SK-N-SH (cell line): Measurements from ENCODE around the gene WDR7. TPM values are rescaled to one million over a fixed set of nuclear protein-coding genes. Genes with fewer than 3 reads are reported as not detected.

ENCODE experiments used
- CTCF ChIA-PET: fragments of 300-600, 350-600 bp; formaldehyde crosslinking; extraction: SDS; loops from one replicate; lab custom pipeline; 2021; lab: Yijun Ruan, JAX
- POLR2A ChIA-PET: fragments of 350-600 bp; sonication (Branson Sonifier 250); formaldehyde crosslinking; extraction: SDS; loops from one replicate; lab custom pipeline; 2020; ENCODE audit warnings: antibody characterized with exemption, inconsistent platforms; lab: Yijun Ruan, JAX
- DNase-seq: peaks from one replicate; pipeline ENCODE4 v3.0.0; 2012
- H2AFZ ChIP-seq: fragments of 200-600 bp; sonication (generic); 2 replicates; pipeline ENCODE4 v1.8.1; 2016; ENCODE audit warnings: antibody characterized with exemption, mild to moderate bottlenecking, low read depth
- H3F3A ChIP-seq: fragments of 200-600 bp; sonication (generic); replicated peaks from 2 replicates; pipeline ENCODE3; 2016; ENCODE audit warnings: antibody characterized with exemption, mild to moderate bottlenecking; ENCODE audit not compliant: insufficient read depth
- H3K27ac ChIP-seq, 2 experiments: fragments of 200-500 bp in 1 of 2; fragments of 200-600 bp in 1 of 2; sonication (Bioruptor generic) in 1 of 2; sonication (generic), shearing (Covaris generic) in 1 of 2; 2 replicates each; pipeline versions ENCODE4 v1.5.1 to v1.6.1; 2014 to 2016; ENCODE audit warnings: low read depth in 2 of 2, inconsistent platforms in 1 of 2, low read length in 1 of 2, mild to moderate bottlenecking in 1 of 2, mixed read lengths in 1 of 2
- H3K27me3 ChIP-seq: fragments of 200-600 bp; sonication (generic), shearing (Covaris generic); 2 replicates; pipeline ENCODE4 v1.6.1; 2016; ENCODE audit warnings: mixed run types; ENCODE audit not compliant: insufficient read depth
- H3K36me3 ChIP-seq, 2 experiments: fragments of 200-500 bp in 1 of 2; fragments of 200-600 bp in 1 of 2; sonication (Bioruptor generic) in 1 of 2; sonication (generic) in 1 of 2; replicated peaks in 1 of 2; 2 replicates each; pipeline versions ENCODE3 to v1.5.1; 2014 to 2016; ENCODE audit warnings: low read length in 1 of 2, mild to moderate bottlenecking in 1 of 2; ENCODE audit not compliant: insufficient read depth in 2 of 2, control insufficient read depth in 1 of 2
- H3K4me1 ChIP-seq, 2 experiments: fragments of 200-500 bp in 1 of 2; fragments of 200-600 bp in 1 of 2; sonication (Bioruptor generic) in 1 of 2; sonication (generic), shearing (Covaris generic) in 1 of 2; 2 replicates each; pipeline versions ENCODE4 v1.5.1 to v1.6.1; 2014 to 2016; ENCODE audit warnings: low read depth in 1 of 2, low read length in 1 of 2, mixed run types in 1 of 2; ENCODE audit not compliant: insufficient read depth in 2 of 2, control insufficient read depth in 1 of 2
- H3K4me2 ChIP-seq: fragments of 200-600 bp; sonication (generic), shearing (Covaris generic); 2 replicates; pipeline ENCODE4 v1.6.1; 2017; ENCODE audit warnings: mixed run types
- H3K4me3 ChIP-seq, 2 experiments: fragments of 200-500 bp in 1 of 2; fragments of 200-600 bp in 1 of 2; sonication (Bioruptor generic) in 1 of 2; sonication (generic), shearing (Covaris generic) in 1 of 2; 2 replicates each; pipeline versions ENCODE4 v1.5.1 to v1.8.1; 2014 to 2016; ENCODE audit warnings: low read depth in 2 of 2, inconsistent platforms in 1 of 2, low read length in 1 of 2, mild to moderate bottlenecking in 1 of 2, mixed read lengths in 1 of 2, moderate library complexity in 1 of 2
- H3K79me2 ChIP-seq: fragments of 200-600 bp; sonication (generic); 2 replicates; pipeline ENCODE4 v1.8.1; 2017; ENCODE audit warnings: mild to moderate bottlenecking; ENCODE audit not compliant: insufficient read depth
- H3K9ac ChIP-seq: fragments of 200-600 bp; sonication (generic); 2 replicates; pipeline ENCODE4 v1.6.1; 2017; ENCODE audit warnings: mixed run types
- H3K9me2 ChIP-seq: fragments of 200-600 bp; sonication (generic); 2 replicates; pipeline ENCODE4 v1.6.1; 2017; ENCODE audit warnings: mixed run types
- H3K9me3 ChIP-seq: fragments of 200-600 bp; sonication (generic); 2 replicates; pipeline ENCODE4 v1.6.1; 2017; ENCODE audit warnings: mixed run types, mild to moderate bottlenecking, moderate library complexity
- H4K20me1 ChIP-seq: fragments of 200-600 bp; sonication (generic); 2 replicates; pipeline ENCODE4 v1.6.1; 2017; ENCODE audit warnings: mild to moderate bottlenecking, mixed run types; ENCODE audit not compliant: insufficient read depth
- CHD2 ChIP-seq: fragments of 150-350 bp; IDR thresholded peaks from 2 replicates; pipeline ENCODE4 v1.6.1; 2018; ENCODE audit warnings: low read length; ENCODE audit not compliant: partially characterized antibody
- EP300 ChIP-seq, 2 experiments: IDR thresholded peaks; 2 replicates each; pipeline versions ENCODE4 v1.4.0 to v1.6.1; 2012; ENCODE audit warnings: borderline replicate concordance in 1 of 2, low read depth in 1 of 2, low read length in 1 of 2
- GATA2 ChIP-seq: sonication (generic); formaldehyde crosslinking; IDR thresholded peaks from 2 replicates; pipeline ENCODE4 v1.5.0; 2020; ENCODE audit warnings: mild to moderate bottlenecking, missing genetic modification reagents
- IRF3 ChIP-seq: fragments of 150-350 bp; IDR thresholded peaks from 2 replicates; pipeline ENCODE4 v1.6.1; 2016; ENCODE audit warnings: mild to moderate bottlenecking, low read depth, low read length
- JUND ChIP-seq: IDR thresholded peaks from 2 replicates; pipeline ENCODE4 v1.4.0; 2012
- MEF2A ChIP-seq: IDR thresholded peaks from 2 replicates; pipeline ENCODE4 v1.4.0; 2012; ENCODE audit warnings: low read depth, borderline replicate concordance
- NFIC ChIP-seq: IDR thresholded peaks from 2 replicates; pipeline ENCODE4 v1.4.0; 2012; ENCODE audit warnings: borderline replicate concordance
- NRF1 ChIP-seq: IDR thresholded peaks from 2 replicates; pipeline ENCODE4 v1.6.1; 2012; ENCODE audit warnings: low read depth, mild to moderate bottlenecking, low read length
- SIN3A ChIP-seq: IDR thresholded peaks from 2 replicates; pipeline ENCODE4 v1.6.1; 2012; ENCODE audit warnings: low read depth, mild to moderate bottlenecking, low read length, moderate library complexity, borderline replicate concordance
- SMC3 ChIP-seq: IDR thresholded peaks from 2 replicates; pipeline ENCODE4 v1.6.1; 2012; ENCODE audit warnings: low read depth, low read length, improper control_type of control experiment
- ZBTB33 ChIP-seq: IDR thresholded peaks from 2 replicates; pipeline ENCODE4 v1.4.0; 2012; ENCODE audit warnings: low read depth, borderline replicate concordance
- WGBS: methylation state at CpG from one replicate; pipeline ENCODE4 v1.1.6; 2017; ENCODE audit warnings: low lambda C conversion rate; 5-methylcytosine and 5-hydroxymethylcytosine counted together
- polyA plus RNA-seq, 3 experiments: library from polyadenylated mRNA; depleted of rRNA; stranded (reverse); fragments of >200 nt; gene quantifications; 2 replicates each; pipeline ENCODE4 v1.2.3, GENCODE V29; 2012
- TF ChIP-seq, protein P1 (sequence below): IDR thresholded peaks from 2 replicates; pipeline ENCODE4 v1.4.0; 2012; ENCODE audit warnings: low read depth, borderline replicate concordance
- TF ChIP-seq, protein P2 (sequence below): fragments of 150-350 bp; IDR thresholded peaks from 2 replicates; pipeline ENCODE4 v1.6.1; 2017; ENCODE audit warnings: antibody characterized with exemption, low read length, low read depth, borderline replicate concordance
- TF ChIP-seq, protein P3 (sequence below): IDR thresholded peaks from 2 replicates; pipeline ENCODE4 v1.4.0; 2012; ENCODE audit warnings: low read depth
- TF ChIP-seq, protein P4 (sequence below): fragments of 200-600 bp; sonication (generic); IDR thresholded peaks from 2 replicates; pipeline ENCODE4 v1.6.1; 2017; ENCODE audit warnings: antibody characterized with exemption, mild to moderate bottlenecking, moderate library complexity

Gene WDR7
- polyA plus RNA-seq, 1 of the 3 experiments (the other 2 are of a cell fraction): 4.1 TPM

GRCh38 chr18:56947236-56947635 is 296.1 kb downstream of the WDR7 start:
- Histone ChIP-seq H3K4me1 (no peaks in the 10 kb centered on the region; a peak in 1 of 4 replicates), H3K9me3 (no peaks in the 10 kb centered on the region), H3K9ac (no peak overlapping the region), H3K79me2 (no peaks in the 10 kb centered on the region), H3K4me2 (no peak overlapping the region), H3K9me2 (no peaks in the 10 kb centered on the region), H3F3A (no peaks in the 10 kb centered on the region), H2AFZ (no peak overlapping the region), H3K27me3 (no peaks in the 10 kb centered on the region), H4K20me1 (no peaks in the 10 kb centered on the region), H3K4me3 (no peak overlapping the region), H3K36me3 (no peaks in the 10 kb centered on the region), H3K27ac (no peak overlapping the region)
- no peak for DNase-seq
- CTCF ChIA-PET: interaction anchor here (0.6 to 0.8 kb wide), 2 partner anchors 11 to 35 kb away, joined by 3 to 6 read pairs; no protein-coding TSS in a partner anchor
- TF ChIP-seq NRF1: no peak
- TF ChIP-seq JUND: no peak
- no peak for TF ChIP-seq SIN3A
- no peak for TF ChIP-seq IRF3
- TF ChIP-seq EP300 (IDR thresholded peaks at IDR 0.05; ENCODE audit: borderline replicate concordance in 1 of 2, low read depth in 1 of 2, low read length in 1 of 2): no peak
- TF ChIP-seq, protein P1, sequence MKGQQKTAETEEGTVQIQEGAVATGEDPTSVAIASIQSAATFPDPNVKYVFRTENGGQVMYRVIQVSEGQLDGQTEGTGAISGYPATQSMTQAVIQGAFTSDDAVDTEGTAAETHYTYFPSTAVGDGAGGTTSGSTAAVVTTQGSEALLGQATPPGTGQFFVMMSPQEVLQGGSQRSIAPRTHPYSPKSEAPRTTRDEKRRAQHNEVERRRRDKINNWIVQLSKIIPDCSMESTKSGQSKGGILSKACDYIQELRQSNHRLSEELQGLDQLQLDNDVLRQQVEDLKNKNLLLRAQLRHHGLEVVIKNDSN: no peak
- TF ChIP-seq, protein P2, sequence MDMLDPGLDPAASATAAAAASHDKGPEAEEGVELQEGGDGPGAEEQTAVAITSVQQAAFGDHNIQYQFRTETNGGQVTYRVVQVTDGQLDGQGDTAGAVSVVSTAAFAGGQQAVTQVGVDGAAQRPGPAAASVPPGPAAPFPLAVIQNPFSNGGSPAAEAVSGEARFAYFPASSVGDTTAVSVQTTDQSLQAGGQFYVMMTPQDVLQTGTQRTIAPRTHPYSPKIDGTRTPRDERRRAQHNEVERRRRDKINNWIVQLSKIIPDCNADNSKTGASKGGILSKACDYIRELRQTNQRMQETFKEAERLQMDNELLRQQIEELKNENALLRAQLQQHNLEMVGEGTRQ: no peak
- TF ChIP-seq GATA2 (CRISPR knock-in tag): no peak
- no peak for TF ChIP-seq SMC3
- no peak for TF ChIP-seq NFIC
- TF ChIP-seq, protein P3, sequence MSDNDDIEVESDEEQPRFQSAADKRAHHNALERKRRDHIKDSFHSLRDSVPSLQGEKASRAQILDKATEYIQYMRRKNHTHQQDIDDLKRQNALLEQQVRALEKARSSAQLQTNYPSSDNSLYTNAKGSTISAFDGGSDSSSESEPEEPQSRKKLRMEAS: no peak
- no peak for TF ChIP-seq ZBTB33
- no peak for TF ChIP-seq MEF2A
- TF ChIP-seq, protein P4, sequence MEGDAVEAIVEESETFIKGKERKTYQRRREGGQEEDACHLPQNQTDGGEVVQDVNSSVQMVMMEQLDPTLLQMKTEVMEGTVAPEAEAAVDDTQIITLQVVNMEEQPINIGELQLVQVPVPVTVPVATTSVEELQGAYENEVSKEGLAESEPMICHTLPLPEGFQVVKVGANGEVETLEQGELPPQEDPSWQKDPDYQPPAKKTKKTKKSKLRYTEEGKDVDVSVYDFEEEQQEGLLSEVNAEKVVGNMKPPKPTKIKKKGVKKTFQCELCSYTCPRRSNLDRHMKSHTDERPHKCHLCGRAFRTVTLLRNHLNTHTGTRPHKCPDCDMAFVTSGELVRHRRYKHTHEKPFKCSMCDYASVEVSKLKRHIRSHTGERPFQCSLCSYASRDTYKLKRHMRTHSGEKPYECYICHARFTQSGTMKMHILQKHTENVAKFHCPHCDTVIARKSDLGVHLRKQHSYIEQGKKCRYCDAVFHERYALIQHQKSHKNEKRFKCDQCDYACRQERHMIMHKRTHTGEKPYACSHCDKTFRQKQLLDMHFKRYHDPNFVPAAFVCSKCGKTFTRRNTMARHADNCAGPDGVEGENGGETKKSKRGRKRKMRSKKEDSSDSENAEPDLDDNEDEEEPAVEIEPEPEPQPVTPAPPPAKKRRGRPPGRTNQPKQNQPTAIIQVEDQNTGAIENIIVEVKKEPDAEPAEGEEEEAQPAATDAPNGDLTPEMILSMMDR: no peak
- TF ChIP-seq CHD2: no peak
- 94% methylated on average over 6 of the region's 6 CpGs for WGBS
- POLR2A ChIA-PET: no interaction called here
